Measurements from ENCODE around the gene SLC5A2. TPM values are rescaled to one million over a fixed set of nuclear protein-coding genes. Genes with fewer than 3 reads are reported as not detected.
A peak's percentile ranks its signal among the peaks of the same experiment; 100 is the strongest.

The SLC5A2 gene
- total RNA-seq, 2 donors from 2014 or later = 0.85 TPM; not detected in 1

DNA sequence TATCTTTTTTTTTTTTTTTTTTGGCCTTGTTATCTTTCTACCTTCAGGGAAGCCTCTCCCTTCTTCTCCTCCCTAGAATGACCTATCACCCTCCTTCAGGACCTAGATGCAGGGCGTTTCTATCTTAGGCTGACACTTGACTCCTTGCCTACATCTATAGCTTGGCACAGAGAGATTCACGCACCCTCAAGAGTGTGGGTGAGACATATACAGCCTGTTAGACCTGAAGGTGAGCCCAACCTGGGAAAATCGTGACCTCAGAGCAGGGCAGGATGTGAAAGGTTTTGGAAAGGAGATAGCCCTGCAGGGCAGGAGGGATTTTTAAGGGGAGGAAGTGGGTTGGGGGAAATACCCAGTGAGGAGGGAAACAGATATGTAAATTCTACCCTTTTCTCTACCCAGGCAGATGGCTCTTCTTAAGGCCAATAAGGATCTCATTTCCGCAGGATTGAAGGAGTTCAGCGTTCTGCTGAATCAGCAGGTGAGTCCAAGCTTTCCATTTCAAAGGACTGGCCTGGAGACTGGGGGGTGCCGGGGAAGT is 44.9 kb downstream of the SLC5A2 start, which contains the start of gene AHSP:
Gene AHSP, plus strand, starts transcription at position 167 of the 541 bp plus-strand sequence. Its CDS starts 240 bp downstream, at position 407.
- Histone ChIP-seq H3K27ac (no peak within 1 kb of the TSS), H3K4me1 (ENCODE audit: control insufficient read depth in 1 of 2, low read depth in 2 of 2) (peaks cover 0 to 5% of the 10 kb centered on the region in 2 donors), H3K9me3 (no peaks in the 10 kb centered on the region), H3K4me3 (peak within 1 kb of the TSS; percentile 69), H3K36me3 (no peaks in the 10 kb centered on the region), H3K27me3 (replicated peaks; ENCODE audit: insufficient read depth) (no peaks in the 10 kb centered on the region)
- no peak for DNase-seq (ENCODE audit: low spot score)
- TF ChIP-seq, protein P1, sequence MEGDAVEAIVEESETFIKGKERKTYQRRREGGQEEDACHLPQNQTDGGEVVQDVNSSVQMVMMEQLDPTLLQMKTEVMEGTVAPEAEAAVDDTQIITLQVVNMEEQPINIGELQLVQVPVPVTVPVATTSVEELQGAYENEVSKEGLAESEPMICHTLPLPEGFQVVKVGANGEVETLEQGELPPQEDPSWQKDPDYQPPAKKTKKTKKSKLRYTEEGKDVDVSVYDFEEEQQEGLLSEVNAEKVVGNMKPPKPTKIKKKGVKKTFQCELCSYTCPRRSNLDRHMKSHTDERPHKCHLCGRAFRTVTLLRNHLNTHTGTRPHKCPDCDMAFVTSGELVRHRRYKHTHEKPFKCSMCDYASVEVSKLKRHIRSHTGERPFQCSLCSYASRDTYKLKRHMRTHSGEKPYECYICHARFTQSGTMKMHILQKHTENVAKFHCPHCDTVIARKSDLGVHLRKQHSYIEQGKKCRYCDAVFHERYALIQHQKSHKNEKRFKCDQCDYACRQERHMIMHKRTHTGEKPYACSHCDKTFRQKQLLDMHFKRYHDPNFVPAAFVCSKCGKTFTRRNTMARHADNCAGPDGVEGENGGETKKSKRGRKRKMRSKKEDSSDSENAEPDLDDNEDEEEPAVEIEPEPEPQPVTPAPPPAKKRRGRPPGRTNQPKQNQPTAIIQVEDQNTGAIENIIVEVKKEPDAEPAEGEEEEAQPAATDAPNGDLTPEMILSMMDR (IDR thresholded peaks at IDR 0.05) = no peak
- ATAC-seq (ENCODE audit: insufficient number of reproducible peaks, low FRiP score, low read depth) = no peak

DNA sequence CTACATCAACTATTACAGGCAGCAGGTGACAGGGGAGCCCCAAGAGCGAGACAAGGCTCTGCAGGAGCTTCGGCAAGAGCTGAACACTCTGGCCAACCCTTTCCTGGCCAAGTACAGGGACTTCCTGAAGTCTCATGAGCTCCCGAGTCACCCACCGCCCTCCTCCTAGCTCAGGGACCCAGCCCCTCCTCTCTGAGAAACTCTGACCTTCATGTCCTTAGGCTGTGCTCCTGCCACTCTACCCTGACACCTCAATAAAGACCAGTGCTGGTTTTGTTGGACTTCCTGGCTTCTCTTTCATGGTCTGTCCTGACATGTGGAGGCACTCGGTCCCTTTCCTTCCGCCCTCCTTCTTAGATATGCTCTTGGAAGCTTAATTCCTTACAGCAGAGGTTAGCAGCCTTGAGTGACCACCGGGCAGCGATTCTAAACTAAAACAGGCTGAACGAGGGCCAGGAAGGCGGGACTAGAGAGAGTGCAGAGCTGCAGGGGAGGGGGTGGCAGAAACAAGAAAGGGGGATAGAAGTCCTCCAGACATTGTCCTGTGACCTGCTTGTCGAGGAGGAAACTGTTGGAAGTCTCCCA is 45.7 kb downstream of the SLC5A2 start:
- ATAC-seq (ENCODE audit: insufficient number of reproducible peaks, low FRiP score, low read depth) = no peak
- Histone ChIP-seq H3K36me3 (no peaks in the 10 kb centered on the region), H3K27ac (no peak overlapping the region), H3K4me3 (peak overlapping the region; percentile 69), H3K9me3 (no peaks in the 10 kb centered on the region), H3K27me3 (replicated peaks; ENCODE audit: insufficient read depth) (no peaks in the 10 kb centered on the region), H3K4me1 (ENCODE audit: control insufficient read depth in 1 of 2, low read depth in 2 of 2) (peaks cover 0 to 5% of the 10 kb centered on the region in 2 donors)
- no peak for DNase-seq (ENCODE audit: low spot score)
- TF ChIP-seq, protein P1 (IDR thresholded peaks at IDR 0.05) = no peak

DNA sequence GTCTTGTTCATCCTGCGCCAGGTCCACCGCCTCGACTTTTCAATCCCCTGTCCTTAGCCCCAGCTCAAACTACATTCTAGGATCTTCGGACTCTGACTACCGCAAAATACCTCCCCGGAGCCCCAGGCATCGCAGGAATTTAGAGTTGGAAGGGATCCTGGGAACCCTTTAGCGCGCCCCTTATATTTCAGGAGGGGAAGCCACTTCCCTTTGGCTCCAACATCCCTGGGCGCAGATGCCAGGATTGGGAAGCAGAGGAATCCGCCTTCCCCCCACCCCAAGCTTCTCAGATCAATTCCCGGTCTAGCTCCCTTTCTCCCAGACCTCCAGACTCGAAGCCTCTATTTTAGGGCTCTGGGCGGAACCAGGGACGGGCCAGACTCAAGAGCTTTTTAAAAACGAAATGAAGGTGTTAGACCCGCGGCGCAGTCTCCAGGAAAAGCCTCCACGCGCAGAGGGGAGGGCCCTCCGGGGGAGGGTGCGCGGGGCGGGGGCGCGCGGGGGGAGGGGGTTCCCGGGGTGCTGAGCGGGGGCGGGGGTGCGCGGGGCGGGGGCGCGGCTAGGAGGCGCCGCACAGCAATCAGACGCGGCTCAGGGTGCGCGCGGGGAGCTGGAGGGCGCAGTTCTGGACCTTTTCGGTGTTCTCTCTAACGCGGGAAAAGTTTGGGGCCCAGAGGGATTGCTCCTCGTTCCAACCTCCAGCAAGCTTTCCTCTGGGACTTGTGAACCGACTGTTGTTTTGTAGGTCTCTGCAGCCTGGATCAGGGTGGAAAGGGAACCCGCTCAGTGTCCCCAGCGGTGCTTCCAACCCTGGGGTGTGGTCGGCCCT is 46.4 kb downstream of the SLC5A2 start:
- TF ChIP-seq, protein P1 (IDR thresholded peaks at IDR 0.05) = no peak
- peak overlapping the region; percentile 69 for H3K4me3 ChIP-seq
- ATAC-seq (ENCODE audit: insufficient number of reproducible peaks, low FRiP score, low read depth) = no peak
- no peak overlapping the region for H3K27ac ChIP-seq
- H3K27me3 ChIP-seq (replicated peaks; ENCODE audit: insufficient read depth) = no peaks in the 10 kb centered on the region
- peaks cover 0 to 5% of the 10 kb centered on the region in 2 donors for H3K4me1 ChIP-seq (ENCODE audit: control insufficient read depth in 1 of 2, low read depth in 2 of 2)
- no peaks in the 10 kb centered on the region for H3K9me3 ChIP-seq
- H3K36me3 ChIP-seq = no peaks in the 10 kb centered on the region
- no peak for DNase-seq (ENCODE audit: low spot score)

GRCh38 chr16:31529937-31530312 is 47.0 kb downstream of the SLC5A2 start:
- no peaks in the 10 kb centered on the region for H3K9me3 ChIP-seq
- TF ChIP-seq, protein P1 (IDR thresholded peaks at IDR 0.05) = no peak
- no peaks in the 10 kb centered on the region for H3K27me3 ChIP-seq (replicated peaks; ENCODE audit: insufficient read depth)
- DNase-seq (ENCODE audit: low spot score) = no peak
- H3K4me1 ChIP-seq (ENCODE audit: control insufficient read depth in 1 of 2, low read depth in 2 of 2) = peaks cover 0 to 5% of the 10 kb centered on the region in 2 donors
- H3K4me3 ChIP-seq = peak overlapping the region; percentile 69
- no peak overlapping the region for H3K27ac ChIP-seq
- no peak for ATAC-seq (ENCODE audit: insufficient number of reproducible peaks, low FRiP score, low read depth)
- no peaks in the 10 kb centered on the region for H3K36me3 ChIP-seq

- no peak overlapping the region for H3K4me3 ChIP-seq
- no peak for DNase-seq (ENCODE audit: low spot score)
These were observed 47.5 kb downstream of the SLC5A2 start for GRCh38 chr16:31530405-31530804.

More at GRCh38 chr16:31530405-31530804, 47.5 kb downstream of the SLC5A2 start:
- TF ChIP-seq, protein P1 (IDR thresholded peaks at IDR 0.05) = no peak
- Histone ChIP-seq H3K9me3 (no peaks in the 10 kb centered on the region), H3K27ac (no peak overlapping the region), H3K36me3 (no peaks in the 10 kb centered on the region), H3K4me1 (ENCODE audit: control insufficient read depth in 1 of 2, low read depth in 2 of 2) (peaks cover 0 to 5% of the 10 kb centered on the region in 2 donors), H3K27me3 (replicated peaks; ENCODE audit: insufficient read depth) (no peaks in the 10 kb centered on the region)
- no peak for ATAC-seq (ENCODE audit: insufficient number of reproducible peaks, low FRiP score, low read depth)

Measured in thoracic aorta (tissue), 2 donors.